Measurements from ENCODE around the gene BOD1L2. TPM values are rescaled to one million over a fixed set of nuclear protein-coding genes. Genes with fewer than 3 reads are reported as not detected.
A peak's percentile ranks its signal among the peaks of the same experiment; 100 is the strongest.

Gene BOD1L2
- total and polyA plus RNA-seq, 8 donors, result not detected

DNA sequence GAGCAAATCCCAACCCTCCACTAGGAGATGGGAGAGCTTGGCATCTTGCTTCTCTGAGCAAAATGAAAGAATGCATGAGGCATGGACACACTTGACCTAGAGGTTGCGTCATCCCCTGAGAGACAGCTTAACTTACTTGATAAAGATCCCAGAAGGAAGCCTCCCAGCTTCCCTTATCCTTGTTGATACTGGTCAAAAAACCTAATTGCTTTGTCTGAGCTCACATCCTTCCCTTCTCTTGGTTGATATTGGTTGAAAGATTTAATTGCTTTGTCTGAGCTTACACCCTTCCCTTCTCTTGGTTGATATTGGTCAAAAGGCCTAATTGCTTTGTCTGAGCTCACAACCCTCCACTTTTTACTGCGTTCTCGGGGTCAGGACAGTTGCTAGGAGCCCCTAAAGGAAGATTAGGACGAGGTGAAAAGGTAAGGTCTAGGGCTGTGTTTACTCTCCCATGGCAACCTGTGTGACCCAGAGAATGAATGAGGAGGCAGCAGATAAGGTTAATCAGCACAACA is 12.2 kb upstream of the BOD1L2 start:
- Histone ChIP-seq H3K36me3 (no peaks in the 10 kb centered on the region), H3K9me3 (peaks cover 0 to 8% (median 0%) of the 10 kb centered on the region in 4 donors), H3K27ac (no peak overlapping the region), H3K4me1 (no peaks in the 10 kb centered on the region), H3K27me3 (peaks cover 0 to 11% (median 4%) of the 10 kb centered on the region in 3 donors), H3K4me3 (no peak overlapping the region)
- 24 to 55% (median 32%) methylated on average over 4 of the region's 4 CpGs for WGBS, 5 donors
- no peak for DNase-seq
- TF ChIP-seq EP300 (IDR thresholded peaks at IDR 0.05) (no peak), POLR2AphosphoS5 (IDR thresholded peaks at IDR 0.05) (no peak), CTCF (IDR thresholded peaks at IDR 0.05) (no peak), POLR2A (IDR thresholded peaks at IDR 0.05) (no peak)
- intact Hi-C loops (cut with DNase I; ENCODE audit: low total_unique reads), result no loop called here

GRCh38 chr18:57135699-57136098 is 11.2 kb upstream of the BOD1L2 start:
- Histone ChIP-seq H3K27ac (no peak overlapping the region), H3K36me3 (no peaks in the 10 kb centered on the region), H3K9me3 (peaks cover 0 to 8% (median 2%) of the 10 kb centered on the region in 4 donors), H3K4me1 (no peaks in the 10 kb centered on the region), H3K4me3 (no peak overlapping the region), H3K27me3 (peaks cover 0 to 11% (median 4%) of the 10 kb centered on the region in 3 donors)
- TF ChIP-seq POLR2A (IDR thresholded peaks at IDR 0.05) (no peak), CTCF (IDR thresholded peaks at IDR 0.05) (peak in 1 of 7 experiments; percentile 7)
- no peak for DNase-seq
- WGBS, 5 donors, result 46 to 62% (median 57%) methylated on average over 4 of the region's 4 CpGs
- intact Hi-C loops (cut with DNase I; ENCODE audit: low total_unique reads), result no loop called here

GRCh38 chr18:57137847-57138246 is 9.0 kb upstream of the BOD1L2 start:
- Histone ChIP-seq H3K9me3 (peaks cover 0 to 8% (median 3%) of the 10 kb centered on the region in 4 donors), H3K27ac (no peak overlapping the region), H3K4me3 (no peak overlapping the region), H3K36me3 (no peaks in the 10 kb centered on the region), H3K4me1 (peaks cover 0 to 12% (median 0%) of the 10 kb centered on the region in 4 donors), H3K27me3 (peaks cover 0 to 11% (median 4%) of the 10 kb centered on the region in 3 donors)
- 83 to 90% (median 87%) methylated on average over 3 of the region's 3 CpGs for WGBS, 5 donors
- TF ChIP-seq POLR2AphosphoS5 (IDR thresholded peaks at IDR 0.05) (no peak), CTCF (IDR thresholded peaks at IDR 0.05) (no peak), EP300 (IDR thresholded peaks at IDR 0.05) (no peak), POLR2A (IDR thresholded peaks at IDR 0.05) (no peak)
- DNase-seq, result no peak
- intact Hi-C loops (cut with DNase I; ENCODE audit: low total_unique reads), result no loop called here

GRCh38 chr18:57141208-57142129 is 5.4 kb upstream of the BOD1L2 start:
- intact Hi-C loops (cut with DNase I; ENCODE audit: low total_unique reads), result no loop called here
- DNase-seq, result peak; percentile 77 to 78
- Histone ChIP-seq H3K36me3 (no peaks in the 10 kb centered on the region), H3K9me3 (peaks cover 0 to 6% (median under 1%) of the 10 kb centered on the region in 4 donors), H3K27ac (no peak overlapping the region), H3K27me3 (peaks cover 0 to 1% (median 0%) of the 10 kb centered on the region in 3 donors), H3K4me3 (no peak overlapping the region), H3K4me1 (peaks cover 0 to 12% (median 0%) of the 10 kb centered on the region in 4 donors)
- TF ChIP-seq POLR2AphosphoS5 (IDR thresholded peaks at IDR 0.05) (peak in 2 of 3 donors; percentile 23 to 41), EP300 (IDR thresholded peaks at IDR 0.05) (no peak), CTCF (IDR thresholded peaks at IDR 0.05) (no peak)
- WGBS, 5 donors, result 35 to 57% (median 40%) methylated on average over 10 of the region's 10 CpGs
